Ishikawa (cell line): ENCODE measurements around the gene HAND1.

Experiments used
- CEBPB ChIP-seq: IDR thresholded peaks from 2 replicates; pipeline ENCODE4 v1.6.1; 2012
- CREB1 ChIP-seq: IDR thresholded peaks from 2 replicates; pipeline ENCODE4 v1.6.1; 2012; ENCODE audit warnings: low read depth
- EGR1 ChIP-seq: IDR thresholded peaks from 2 replicates; pipeline ENCODE4 v1.6.1; 2012
- EP300 ChIP-seq: IDR thresholded peaks from 2 replicates; pipeline ENCODE4 v1.6.1; 2012; ENCODE audit warnings: borderline replicate concordance
- FOXM1 ChIP-seq: IDR thresholded peaks from 2 replicates; pipeline ENCODE4 v1.6.1; 2012; ENCODE audit warnings: low read depth, borderline replicate concordance
- NFIC ChIP-seq: IDR thresholded peaks from 2 replicates; pipeline ENCODE4 v1.6.1; 2012
- RAD21 ChIP-seq: IDR thresholded peaks from 2 replicates; pipeline ENCODE4 v1.6.1; 2012; ENCODE audit warnings: low read depth
- TAF1 ChIP-seq: IDR thresholded peaks from 2 replicates; pipeline ENCODE4 v1.6.1; 2012; ENCODE audit warnings: low read depth, mild to moderate bottlenecking
- TCF12 ChIP-seq: IDR thresholded peaks from 2 replicates; pipeline ENCODE4 v1.6.1; 2012; ENCODE audit warnings: low read depth
- TEAD4 ChIP-seq: IDR thresholded peaks from 2 replicates; pipeline ENCODE4 v1.6.1; 2012
- YY1 ChIP-seq: IDR thresholded peaks from 2 replicates; pipeline ENCODE4 v1.6.1; 2012; ENCODE audit warnings: low read depth
- ZBTB7A ChIP-seq: IDR thresholded peaks from 2 replicates; pipeline ENCODE4 v1.6.1; 2012; ENCODE audit warnings: low read depth
- TF ChIP-seq, protein P1 (sequence below): IDR thresholded peaks from 2 replicates; pipeline ENCODE4 v1.6.1; 2012
- TF ChIP-seq, protein P2 (sequence below): IDR thresholded peaks from 2 replicates; pipeline ENCODE4 v1.6.1; 2012
- TF ChIP-seq, protein P3 (sequence below): IDR thresholded peaks from 2 replicates; pipeline ENCODE4 v1.6.1; 2012; ENCODE audit warnings: low read depth, mild to moderate bottlenecking

HAND1 gene

DNA sequence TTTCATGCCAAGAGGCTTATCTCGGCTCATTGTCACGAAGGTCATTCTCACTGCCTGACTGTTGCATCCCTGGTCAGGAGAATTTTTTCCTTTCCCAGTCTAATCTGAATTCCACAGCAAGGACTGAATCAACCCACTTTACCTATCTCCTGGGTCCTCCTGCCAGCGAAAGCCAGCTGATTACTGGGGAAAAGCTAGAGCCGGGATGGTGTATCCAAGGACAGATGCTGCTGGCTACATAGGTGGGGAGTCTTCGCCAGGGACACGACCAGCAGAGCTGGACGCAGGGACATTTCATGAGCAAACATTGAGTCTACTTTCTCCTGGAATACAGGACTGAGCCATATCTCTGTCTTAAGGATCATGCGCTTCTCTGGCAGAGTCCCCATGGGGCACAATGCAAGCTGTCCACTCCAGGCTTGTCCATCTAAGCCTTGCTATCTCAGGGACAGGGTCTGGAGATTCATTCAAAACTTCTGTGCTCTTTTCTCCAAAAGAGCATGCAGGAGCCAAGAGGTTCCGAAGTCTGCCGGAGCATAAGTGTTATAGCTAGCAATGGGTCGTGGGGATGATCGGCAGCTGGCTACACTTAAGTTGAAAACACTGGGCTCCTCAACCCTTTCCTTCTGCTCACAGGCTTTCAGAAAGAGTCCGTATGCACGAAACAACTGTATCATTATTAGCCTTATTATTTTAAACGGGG, 6.5 kb upstream of the HAND1 start:
- TF ChIP-seq TCF12 = no peak
- no peak for TF ChIP-seq RAD21
- no peak for TF ChIP-seq EGR1
- TF ChIP-seq CREB1 = no peak
- no peak for TF ChIP-seq CEBPB
- TF ChIP-seq, protein P1, sequence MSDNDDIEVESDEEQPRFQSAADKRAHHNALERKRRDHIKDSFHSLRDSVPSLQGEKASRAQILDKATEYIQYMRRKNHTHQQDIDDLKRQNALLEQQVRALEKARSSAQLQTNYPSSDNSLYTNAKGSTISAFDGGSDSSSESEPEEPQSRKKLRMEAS = no peak
- TF ChIP-seq YY1 = no peak
- TF ChIP-seq, protein P2, sequence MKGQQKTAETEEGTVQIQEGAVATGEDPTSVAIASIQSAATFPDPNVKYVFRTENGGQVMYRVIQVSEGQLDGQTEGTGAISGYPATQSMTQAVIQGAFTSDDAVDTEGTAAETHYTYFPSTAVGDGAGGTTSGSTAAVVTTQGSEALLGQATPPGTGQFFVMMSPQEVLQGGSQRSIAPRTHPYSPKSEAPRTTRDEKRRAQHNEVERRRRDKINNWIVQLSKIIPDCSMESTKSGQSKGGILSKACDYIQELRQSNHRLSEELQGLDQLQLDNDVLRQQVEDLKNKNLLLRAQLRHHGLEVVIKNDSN = no peak
- TF ChIP-seq TEAD4 = no peak
- TF ChIP-seq, protein P3, sequence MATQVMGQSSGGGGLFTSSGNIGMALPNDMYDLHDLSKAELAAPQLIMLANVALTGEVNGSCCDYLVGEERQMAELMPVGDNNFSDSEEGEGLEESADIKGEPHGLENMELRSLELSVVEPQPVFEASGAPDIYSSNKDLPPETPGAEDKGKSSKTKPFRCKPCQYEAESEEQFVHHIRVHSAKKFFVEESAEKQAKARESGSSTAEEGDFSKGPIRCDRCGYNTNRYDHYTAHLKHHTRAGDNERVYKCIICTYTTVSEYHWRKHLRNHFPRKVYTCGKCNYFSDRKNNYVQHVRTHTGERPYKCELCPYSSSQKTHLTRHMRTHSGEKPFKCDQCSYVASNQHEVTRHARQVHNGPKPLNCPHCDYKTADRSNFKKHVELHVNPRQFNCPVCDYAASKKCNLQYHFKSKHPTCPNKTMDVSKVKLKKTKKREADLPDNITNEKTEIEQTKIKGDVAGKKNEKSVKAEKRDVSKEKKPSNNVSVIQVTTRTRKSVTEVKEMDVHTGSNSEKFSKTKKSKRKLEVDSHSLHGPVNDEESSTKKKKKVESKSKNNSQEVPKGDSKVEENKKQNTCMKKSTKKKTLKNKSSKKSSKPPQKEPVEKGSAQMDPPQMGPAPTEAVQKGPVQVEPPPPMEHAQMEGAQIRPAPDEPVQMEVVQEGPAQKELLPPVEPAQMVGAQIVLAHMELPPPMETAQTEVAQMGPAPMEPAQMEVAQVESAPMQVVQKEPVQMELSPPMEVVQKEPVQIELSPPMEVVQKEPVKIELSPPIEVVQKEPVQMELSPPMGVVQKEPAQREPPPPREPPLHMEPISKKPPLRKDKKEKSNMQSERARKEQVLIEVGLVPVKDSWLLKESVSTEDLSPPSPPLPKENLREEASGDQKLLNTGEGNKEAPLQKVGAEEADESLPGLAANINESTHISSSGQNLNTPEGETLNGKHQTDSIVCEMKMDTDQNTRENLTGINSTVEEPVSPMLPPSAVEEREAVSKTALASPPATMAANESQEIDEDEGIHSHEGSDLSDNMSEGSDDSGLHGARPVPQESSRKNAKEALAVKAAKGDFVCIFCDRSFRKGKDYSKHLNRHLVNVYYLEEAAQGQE = no peak
- no peak for TF ChIP-seq ZBTB7A
- no peak for TF ChIP-seq FOXM1
- TF ChIP-seq TAF1 = no peak
- TF ChIP-seq NFIC = no peak
- no peak for TF ChIP-seq EP300

DNA sequence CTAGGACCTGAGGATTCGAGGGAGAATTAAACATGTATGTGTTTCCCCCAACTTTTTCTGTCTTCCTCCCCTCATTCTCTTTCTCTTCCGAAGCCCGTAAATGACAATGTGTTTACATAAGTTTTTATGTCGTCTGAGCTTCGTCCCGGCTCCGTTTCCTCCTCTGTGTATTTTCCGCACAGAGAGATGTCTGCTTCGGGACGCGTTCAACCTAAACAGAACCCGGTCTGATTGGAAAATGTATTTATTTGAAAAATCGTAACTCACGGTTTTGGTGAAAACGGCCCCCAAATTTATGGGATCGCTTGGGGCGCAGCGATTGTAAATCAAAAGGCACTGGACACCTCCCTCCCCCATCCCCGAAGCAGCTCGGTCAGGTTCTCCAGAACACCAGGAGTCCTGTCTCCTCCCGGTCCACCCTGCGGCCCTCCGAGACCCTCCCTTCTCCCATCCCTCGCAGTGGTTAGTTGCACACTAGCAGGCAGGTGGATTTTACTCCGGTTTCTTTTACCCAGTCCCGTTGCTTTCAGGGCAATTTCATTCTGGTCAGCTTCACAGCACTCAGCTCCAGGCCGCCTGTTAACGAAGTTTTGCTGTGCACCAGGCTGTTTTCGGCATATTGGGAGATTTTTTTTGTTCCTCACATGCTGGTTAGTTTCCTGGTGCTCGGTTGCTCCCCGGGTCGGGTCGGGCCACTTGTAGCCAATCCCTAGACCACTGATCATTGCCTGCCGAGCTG, 5.8 kb upstream of the HAND1 start:
- TF ChIP-seq NFIC = no peak
- TF ChIP-seq RAD21 = no peak
- TF ChIP-seq TAF1 = no peak
- TF ChIP-seq, protein P2 = no peak
- no peak for TF ChIP-seq ZBTB7A
- TF ChIP-seq TEAD4 = no peak
- no peak for TF ChIP-seq EP300

DNA sequence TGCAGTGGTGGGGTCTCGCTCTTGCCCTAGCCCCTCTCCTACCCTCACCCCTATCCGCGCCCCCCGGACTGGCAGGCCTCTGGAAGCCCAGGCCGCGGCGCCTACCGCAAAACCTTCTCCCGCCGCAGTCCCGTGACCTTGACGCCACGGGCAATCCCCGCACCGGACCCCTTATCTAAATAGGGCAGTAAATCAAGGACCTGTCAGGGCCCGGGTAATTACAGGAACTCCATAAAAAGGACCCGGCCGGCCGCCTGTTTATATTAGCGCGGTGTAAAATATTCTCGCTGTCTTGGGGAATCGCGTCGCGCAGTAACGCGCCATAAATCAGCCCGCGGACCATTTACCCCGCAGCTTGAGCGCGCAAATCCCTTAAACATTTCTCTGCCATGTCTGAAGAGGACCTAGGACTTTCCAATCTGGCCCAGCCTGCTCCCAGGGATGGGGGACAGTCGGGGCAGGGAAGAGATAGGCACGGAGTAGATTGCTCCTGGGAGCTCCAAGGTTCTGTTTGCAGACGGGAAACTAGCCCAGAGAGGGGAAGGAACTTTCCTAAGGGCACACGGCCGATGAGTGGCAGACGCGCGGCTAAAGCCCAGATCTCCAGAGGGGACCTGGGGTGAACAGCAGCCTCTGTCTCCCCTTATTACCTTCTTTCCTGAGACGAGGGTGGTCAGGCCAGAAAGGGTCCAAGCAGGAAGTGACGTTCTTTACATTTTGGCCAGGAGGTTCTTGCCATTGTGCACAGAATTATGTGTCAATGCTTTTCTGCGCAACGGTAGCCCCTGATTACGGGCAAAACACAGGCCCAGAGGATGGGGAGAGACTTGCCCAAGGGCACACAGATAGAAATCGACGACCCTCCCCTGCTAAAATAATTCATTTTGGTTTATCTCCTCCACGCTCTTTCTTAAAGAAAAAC, 4.8 kb upstream of the HAND1 start:
- no peak for TF ChIP-seq ZBTB7A
- no peak for TF ChIP-seq TEAD4
- no peak for TF ChIP-seq EP300

DNA sequence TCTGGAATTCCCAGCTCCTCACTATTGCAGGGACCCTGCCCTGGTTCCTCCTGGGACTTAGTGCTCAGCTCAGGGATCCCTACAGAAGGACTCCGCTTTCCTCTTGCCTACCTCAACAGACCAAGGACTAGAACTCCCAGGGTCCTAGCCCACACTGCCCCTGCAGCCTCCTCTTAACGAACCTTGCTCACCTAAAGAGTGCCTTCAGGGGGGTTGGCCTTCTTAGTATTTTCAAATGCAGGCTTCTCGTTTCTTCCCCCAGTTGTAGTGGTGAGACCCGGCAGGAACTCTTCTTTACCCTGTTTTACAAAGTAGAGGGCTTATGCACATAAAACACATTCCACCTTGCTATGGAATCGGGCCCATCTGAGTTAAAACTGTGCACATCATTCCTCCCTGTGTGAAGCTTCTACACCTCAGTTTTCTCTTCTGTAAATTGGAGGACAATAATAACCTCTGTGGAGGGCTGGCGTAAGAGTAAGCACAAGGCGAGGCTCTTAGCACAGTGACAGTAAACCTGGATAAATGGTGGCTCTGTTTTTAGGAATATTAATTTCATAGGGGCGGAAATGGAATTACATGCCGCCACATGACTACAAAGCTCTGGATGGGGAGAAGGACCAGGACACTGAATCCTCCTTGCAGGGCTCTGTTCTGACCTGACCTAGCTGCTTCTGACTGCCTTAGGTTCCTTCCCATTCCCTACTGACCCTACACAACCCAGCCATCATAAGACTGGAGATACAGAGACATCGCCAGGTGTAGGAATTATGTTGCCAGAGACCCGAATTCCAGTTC, 3.8 kb upstream of the HAND1 start:
- TF ChIP-seq NFIC (no peak), RAD21 (no peak)

DNA sequence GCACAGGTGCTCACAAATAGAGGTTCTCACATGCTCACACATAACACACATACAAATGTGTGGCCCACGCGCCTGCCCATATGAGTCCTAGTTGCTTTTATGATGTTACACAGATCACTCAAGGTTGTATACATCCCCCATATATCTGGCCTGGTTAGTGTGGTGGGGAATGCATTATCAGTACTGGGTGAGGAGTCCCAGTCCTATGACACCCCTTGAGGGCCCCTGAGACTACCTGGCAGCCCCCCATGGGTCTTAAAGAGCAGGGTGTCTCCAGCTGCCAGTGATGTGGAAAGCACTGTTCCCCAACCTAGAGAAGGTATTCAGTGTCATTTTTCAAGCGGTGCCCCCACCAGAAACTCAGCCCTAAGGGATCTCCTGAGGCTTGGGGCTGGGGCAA, 2.8 kb upstream of the HAND1 start:
- TF ChIP-seq, protein P1 = no peak
- no peak for TF ChIP-seq FOXM1
- no peak for TF ChIP-seq EP300
- TF ChIP-seq NFIC = no peak
- TF ChIP-seq ZBTB7A = no peak

DNA sequence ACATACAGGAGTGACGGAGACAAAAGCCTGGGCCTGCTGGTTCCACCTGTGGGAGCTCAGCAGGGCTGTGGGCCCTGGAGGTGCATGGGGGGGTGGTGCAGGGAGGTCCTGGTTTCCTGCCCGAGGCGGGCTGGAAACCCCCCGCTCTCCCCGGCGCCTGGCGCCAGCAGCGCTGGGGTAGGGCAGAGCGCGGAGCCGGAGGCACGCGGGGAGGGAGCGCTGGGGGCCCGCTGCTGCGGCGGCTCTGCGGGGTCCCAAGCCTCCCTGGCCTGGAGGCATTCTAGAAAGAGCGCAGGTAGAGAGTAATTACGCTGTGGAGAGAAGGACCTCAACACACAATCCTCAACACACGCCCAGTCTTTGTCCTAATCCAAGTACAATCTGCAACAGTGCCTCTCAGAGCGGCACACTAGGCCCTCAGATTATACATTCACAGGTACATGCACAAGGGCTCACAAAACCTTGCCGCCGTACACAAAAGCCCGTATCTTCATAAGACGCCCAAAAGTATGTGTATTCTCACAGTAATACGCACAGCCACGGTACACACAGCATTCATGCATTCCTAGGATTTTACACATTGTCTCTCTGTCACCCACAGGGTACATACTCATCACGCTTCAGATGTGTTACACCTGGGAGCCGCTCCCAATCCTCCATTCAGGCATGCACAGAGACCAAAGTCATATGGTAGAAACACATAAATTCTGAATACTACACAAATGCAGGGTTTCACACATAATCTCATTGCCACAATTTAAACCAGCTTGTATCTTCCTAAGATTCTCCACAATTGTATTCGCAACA, 2.1 kb upstream of the HAND1 start:
- TF ChIP-seq, protein P1 = no peak
- TF ChIP-seq TEAD4 (no peak), EGR1 (no peak), NFIC (no peak)
